ENCODE data around the gene GIMAP7.
"Not testable (repeated sequence)": the region's sequence is repeated elsewhere in the genome, so short reads cannot be mapped to it uniquely, and the experiment has no call there.

GIMAP7 gene

GRCh38 chr7:150514748-150515222 is at the start of gene GIMAP7:
Gene GIMAP7, plus strand, starts transcription at chr7:150514872. Its CDS starts 5,103 bp downstream, at chr7:150519975.
- no peak for DNase-seq

DNA sequence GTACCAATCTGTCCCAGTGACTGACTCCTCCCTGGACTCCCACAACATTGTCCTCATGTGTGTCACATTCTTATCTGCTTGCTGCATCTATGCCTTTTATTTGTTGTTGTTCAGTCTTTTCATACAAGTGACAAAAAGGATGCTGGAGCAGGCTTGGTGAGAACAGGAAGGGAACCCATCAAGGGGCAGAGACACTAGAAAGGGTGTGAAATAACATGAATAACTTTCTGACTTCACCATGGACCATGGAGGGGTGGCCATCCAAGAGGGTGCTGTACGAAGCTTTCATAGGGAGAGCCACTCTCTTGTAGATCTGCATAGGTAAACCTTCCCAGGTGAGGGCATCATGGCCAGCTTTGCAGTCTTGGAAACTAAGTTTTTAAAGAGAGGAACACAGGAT is 49.7 kb upstream of the GIMAP7 start:
- DNase-seq: no peak

- DNase-seq: no peak
These were observed 49.3 kb upstream of the GIMAP7 start for GRCh38 chr7:150465414-150465813.

- DNase-seq: no peak
These were observed 48.2 kb upstream of the GIMAP7 start for GRCh38 chr7:150466477-150466876.

DNA sequence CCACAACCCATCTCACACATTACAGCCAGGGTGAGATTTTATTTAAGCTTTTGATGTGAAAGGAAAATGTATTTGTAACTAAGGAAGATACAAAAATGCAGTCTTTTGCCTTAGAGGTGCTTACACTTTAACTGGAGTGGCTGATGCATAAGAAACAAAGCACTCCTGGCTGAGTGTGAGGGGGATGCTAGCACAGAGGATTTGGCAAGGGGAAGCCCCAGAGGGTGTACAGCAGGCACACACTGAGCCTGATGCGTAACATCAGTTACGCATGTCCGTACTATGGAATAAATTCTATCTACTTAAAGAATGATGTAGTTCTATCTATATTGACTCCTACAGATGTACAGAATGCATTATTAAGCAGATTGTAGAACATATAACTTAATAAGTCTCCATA is 46.4 kb upstream of the GIMAP7 start:
- DNase-seq: no peak

- no peak for DNase-seq
These were observed 42.8 kb upstream of the GIMAP7 start for GRCh38 chr7:150471886-150472285.

- no peak for DNase-seq
These were observed 40.8 kb upstream of the GIMAP7 start for GRCh38 chr7:150473902-150474301.

GRCh38 chr7:150476285-150476684 is 38.4 kb upstream of the GIMAP7 start:
- no peak for DNase-seq

- DNase-seq: no peak
These were observed 37.6 kb upstream of the GIMAP7 start for GRCh38 chr7:150476819-150477631.

GRCh38 chr7:150479023-150479716 is 35.5 kb upstream of the GIMAP7 start:
- DNase-seq: no peak

- DNase-seq: no peak
These were observed 33.3 kb upstream of the GIMAP7 start for GRCh38 chr7:150481186-150481920.

GRCh38 chr7:150481922-150482321 is 32.8 kb upstream of the GIMAP7 start:
- no peak for DNase-seq

DNA sequence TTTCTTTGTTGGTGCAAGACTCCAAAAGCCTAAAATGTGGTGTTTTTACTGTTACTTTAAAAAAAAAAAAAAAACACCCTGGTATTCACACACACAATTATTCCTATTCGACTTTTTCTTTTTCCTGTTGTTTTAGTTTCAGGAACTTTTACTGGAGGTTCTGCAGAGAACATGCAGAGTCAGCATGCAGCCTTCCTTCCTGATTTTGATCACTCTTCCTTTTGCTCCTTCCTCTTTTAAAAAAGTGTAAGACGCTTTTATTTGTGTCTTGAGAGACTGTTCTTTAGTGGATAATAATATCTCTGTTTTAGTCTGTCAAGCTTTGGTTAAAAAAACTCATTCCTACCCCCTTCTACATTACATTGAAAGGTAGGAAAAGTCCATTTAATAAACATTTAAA is 31.2 kb upstream of the GIMAP7 start:
- DNase-seq: not testable (repeated sequence)

DNA sequence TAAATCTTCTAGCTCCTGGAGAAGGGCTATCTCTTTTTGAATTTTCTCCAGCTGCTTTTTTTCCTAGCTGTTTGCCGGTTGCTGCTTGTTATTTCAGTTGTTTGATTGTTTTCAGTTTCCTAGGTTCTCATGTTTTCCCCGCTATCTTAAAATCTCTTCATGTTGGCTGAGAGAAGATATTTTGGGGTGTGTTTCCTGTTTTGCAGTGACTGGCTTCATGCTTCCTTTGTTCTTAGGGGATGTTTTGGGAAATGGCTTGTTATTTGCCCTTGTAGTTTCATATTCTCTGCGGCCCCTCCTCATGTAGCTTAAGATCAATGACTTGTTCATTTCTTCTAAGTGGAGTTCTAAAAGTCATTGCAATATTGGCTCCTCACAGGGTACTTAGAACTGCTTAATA is 30.6 kb upstream of the GIMAP7 start:
- not testable (repeated sequence) for DNase-seq

GRCh38 chr7:150487625-150488024 is 27.0 kb upstream of the GIMAP7 start:
- DNase-seq: no peak

DNA sequence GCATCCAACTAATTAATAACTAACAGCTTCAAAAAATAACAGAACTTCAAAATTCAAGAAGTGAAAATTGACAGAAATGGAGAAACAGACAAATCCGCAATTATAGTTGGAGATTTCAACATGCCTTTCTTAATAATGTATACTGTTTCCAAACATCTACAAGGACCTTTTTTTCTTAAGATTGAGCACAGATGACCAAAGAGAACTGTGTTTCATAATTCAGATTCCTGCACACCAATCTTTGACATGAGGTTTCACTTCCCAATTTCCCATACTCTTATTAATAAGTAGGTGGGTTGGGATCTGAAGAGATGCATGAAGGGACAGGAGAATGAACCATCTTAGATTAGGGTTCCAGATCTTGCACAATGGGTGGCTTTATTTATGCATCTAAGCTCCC is 24.9 kb upstream of the GIMAP7 start:
- no peak for DNase-seq

DNA sequence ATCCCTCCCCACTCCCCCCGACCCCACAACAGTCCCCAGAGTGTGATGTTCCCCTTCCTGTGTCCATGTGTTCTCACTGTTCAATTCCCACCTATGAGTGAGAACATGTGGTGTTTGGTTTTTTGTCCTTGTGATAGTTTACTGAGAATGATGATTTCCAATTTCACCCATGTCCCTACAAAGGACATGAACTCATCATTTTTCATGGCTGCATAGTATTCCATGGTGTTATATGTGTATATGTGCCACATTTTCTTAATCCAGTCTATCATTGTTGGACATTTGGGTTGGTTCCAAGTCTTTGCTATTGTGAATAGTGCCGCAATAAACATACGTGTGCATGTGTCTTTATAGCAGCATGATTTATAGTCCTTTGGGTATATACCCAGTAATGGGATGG is 21.2 kb upstream of the GIMAP7 start:
- DNase-seq: not testable (repeated sequence)

GRCh38 chr7:150502519-150502918 is 12.2 kb upstream of the GIMAP7 start:
- no peak for DNase-seq

DNA sequence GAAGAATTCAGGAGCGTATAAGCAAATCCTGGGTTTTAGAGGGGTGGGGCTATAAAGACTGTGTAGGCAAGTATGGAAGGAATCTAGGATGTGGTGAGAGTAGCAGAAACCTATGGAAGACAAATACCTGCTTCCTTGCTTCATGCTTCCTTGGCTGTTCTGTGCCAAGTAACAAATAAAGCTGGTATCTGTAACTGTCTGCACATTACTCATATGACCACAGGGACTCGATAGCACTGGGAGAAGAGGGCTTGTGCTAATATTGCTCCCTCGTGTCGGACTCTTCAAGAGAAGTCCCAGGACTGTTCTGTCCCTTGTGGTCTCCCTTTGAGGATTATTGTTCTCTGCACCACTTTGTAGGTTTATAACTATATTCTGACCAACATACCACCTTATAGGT is 11.5 kb upstream of the GIMAP7 start:
- no peak for DNase-seq

DNA sequence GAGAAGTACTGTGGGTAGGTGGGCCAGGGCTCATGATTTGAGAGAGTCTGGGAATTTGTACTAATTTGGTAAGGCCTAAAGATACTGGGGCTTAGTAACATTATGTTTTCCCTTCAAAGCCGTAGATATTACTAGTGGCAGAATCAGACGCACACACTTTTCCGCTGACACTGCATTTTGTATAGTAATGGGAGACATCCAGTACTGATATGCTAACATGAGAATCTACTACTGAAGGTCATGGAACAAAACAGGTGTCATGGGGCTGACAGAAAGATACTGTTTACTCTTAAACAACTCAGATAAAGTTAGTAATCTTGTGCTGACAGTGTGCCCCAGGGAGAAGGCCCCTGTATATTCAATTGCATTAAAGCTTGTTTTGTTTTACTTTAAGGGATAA is 11.1 kb upstream of the GIMAP7 start:
- no peak for DNase-seq

DNA sequence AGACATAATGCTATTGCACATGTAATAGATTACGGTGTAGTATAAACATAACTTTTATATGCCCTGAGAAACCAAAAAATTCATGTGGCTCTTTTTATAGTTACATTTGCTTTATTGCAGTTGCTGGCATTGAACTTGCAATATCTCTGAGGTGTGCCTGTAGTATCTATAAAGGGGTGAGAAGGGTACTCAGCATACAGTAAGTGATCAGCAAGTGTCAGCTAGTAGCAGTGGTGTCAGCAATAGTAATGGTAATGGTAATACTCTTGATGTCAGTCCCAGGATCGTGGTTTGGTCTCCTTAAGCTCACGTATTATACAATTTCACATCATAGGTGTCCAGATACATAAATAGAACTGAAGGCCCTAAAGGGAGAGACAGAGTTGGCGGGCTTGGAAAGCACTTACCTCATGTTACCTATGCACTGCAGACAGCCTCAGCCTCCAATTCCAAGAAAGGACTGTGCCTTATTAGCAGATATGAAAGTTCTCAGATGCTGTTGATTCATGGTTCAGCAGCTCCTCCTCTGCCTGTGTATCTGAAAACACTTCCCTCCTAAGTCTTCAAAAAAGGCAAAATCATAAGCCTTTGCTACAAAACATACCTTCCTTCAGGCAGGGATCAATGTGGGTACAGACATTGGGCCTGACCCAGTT is 6.6 kb upstream of the GIMAP7 start:
- no peak for DNase-seq

- DNase-seq: no peak
These were observed 3.6 kb upstream of the GIMAP7 start for GRCh38 chr7:150511048-150511447.

DNA sequence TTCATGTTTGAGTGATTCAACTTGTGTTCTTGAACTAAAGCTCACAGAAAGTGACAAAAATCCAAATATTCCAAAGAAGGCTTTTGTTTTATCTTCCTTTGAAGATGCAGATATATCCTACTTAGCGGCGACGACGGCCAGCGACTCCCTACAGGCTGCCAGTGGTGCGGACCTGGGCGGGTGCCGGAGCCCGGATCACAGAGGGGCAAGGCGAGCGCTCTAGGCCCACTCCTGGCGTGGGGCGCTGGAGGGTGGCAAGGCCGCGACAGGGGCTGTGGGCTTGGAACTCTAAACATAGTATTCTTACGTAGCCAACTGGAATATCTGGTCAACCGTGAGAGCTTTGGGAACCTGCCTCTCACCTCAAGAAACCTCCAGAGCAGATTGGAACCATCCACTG is 914 bp upstream of the GIMAP7 start:
- no peak for DNase-seq
